ENCODE measurements around the gene KAZN.

KAZN gene

DNA sequence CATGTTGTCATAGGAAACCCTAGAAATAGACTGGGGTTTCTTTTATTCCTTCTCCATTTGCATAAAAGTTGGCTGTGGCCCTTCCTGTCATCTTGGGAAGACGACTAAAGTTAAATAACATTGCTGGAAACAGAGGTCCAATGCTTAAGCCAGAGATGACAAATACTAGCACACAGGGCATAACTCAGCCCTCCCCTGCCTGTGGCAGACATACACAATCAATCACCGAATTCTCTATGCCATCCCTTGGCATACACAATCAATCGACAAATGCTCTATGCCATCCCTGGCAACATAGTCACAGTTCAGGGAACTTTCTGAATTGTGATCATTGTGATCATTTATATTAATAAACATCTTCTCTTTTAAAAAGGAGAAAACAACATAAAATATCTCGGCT, 229.4 kb downstream of the KAZN start:
- DNase-seq (ENCODE audit: low read depth) = no peak

- DNase-seq (ENCODE audit: low read depth) = no peak
Measured at GRCh38 chr1:14828665-14829064, 230.2 kb downstream of the KAZN start.

DNA sequence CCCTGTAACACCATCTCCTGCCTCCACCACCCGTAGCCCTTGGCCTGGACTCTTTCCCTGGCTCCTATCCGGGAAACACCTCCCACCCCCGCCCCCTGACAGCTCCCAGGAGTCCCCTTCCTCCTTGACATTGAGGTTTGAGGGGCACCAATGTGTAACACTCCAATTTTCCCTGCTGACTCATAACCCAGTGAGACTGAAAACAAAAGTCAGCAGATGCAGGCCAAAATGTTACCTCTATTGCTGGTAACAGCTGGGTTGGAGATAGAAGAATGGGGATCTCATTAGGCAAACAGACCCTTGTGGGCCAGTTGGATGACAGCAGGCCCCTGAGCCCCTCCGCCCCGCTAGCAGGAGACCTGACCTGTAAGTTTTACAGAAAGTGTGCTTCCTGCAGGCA, 237.2 kb downstream of the KAZN start:
- no peak for DNase-seq (ENCODE audit: low read depth)

DNA sequence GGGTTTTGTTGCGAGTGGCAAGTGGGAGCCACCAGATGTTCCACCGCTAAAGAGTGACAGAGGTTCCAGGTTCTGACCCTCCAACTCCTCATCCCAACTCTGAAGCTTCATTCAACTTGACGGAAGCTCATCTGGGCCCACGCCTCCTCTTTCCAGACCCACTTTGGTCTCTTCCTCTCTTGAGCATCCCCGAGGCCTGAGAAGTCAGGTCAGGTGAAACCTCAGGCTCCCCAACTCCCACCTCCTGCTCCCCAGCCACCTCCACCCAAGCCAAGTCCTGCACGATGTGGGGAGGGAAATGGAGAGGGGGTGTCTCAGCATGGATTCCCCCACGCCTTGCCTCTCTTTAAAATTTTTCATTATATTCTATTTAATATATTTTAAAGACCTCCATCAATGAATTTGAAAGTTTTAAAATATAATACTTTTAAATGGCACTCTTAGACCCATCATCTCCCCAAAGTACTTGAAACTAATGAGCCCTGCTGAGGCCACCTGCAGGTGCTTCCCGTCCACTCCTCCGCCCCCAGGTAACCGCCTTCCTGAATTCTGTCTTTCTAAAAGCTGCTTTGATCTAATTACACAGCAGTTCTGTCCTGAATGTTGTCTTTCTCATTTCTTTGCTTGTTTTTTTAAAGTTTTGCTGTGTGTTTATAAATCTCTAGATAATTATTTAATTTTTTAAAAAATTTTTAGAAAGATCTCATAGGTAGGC, 238.1 kb downstream of the KAZN start:
- DNase-seq (ENCODE audit: low read depth) = no peak

GRCh38 chr1:14840374-14840773, 241.9 kb downstream of the KAZN start:
- DNase-seq (ENCODE audit: low read depth) = no peak

GRCh38 chr1:14841456-14841855, 243.0 kb downstream of the KAZN start:
- DNase-seq (ENCODE audit: low read depth) = no peak

DNA sequence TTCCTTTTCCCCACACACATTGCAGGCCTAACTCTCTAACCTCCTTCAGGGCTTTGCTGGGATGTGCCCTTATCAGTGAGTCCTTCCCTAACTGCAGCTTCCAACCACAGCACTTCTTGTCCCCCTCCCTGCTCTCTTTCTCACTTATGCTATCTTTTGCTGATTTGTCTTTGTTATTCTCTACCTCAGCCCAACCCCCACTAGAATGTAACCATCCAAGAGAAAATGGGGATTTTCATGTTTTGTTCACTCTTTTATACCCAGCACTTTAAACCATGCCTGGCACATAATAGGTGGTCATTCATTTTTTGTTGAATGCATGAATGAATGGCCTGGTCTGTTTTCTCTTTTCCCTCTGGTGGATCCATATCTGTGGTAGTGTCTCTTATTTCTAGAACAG, 243.5 kb downstream of the KAZN start:
- no peak for DNase-seq (ENCODE audit: low read depth)

DNA sequence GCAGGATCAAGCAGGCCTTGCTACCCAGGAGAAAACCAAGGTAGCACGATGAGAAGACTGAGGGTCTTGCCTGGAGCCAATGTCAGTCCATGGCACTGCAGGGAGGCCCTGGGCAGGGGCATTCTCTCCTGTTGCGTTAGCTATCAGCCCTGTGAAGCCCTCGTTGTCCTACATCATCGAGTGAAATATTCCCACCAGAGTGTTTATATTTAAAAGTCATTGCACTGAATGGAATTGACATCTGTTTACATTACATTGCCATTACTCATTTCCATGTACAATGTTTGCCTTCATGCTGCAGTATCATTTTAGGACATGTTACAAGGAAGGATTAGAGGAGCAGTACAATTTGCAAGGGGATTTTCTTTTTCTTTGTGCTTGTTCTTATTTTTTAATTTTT, 243.9 kb downstream of the KAZN start:
- no peak for DNase-seq (ENCODE audit: low read depth)

DNA sequence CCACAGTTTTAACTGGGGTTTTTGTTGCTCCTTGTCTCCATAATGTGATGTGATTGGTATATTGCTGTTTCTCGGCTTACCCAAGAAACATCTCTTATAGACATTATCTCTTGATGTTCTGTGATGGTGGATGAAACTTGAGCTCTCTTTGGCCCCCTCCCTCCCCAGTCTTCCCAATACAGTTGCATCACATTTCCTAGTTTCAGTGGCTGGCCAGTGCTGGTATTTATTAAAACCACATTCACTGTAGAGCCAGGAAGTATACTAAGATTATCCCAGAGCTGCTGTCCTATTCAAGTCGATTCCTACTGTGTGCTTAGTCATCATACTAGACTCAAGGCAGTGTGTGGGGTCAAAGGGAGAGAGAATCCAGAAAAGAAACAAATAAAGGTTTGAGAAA, 244.4 kb downstream of the KAZN start:
- DNase-seq (ENCODE audit: low read depth) = no peak

GRCh38 chr1:14843525-14843924, 245.0 kb downstream of the KAZN start:
- no peak for DNase-seq (ENCODE audit: low read depth)

- DNase-seq (ENCODE audit: low read depth) = no peak
Measured at GRCh38 chr1:14844356-14844755, 245.9 kb downstream of the KAZN start.

DNA sequence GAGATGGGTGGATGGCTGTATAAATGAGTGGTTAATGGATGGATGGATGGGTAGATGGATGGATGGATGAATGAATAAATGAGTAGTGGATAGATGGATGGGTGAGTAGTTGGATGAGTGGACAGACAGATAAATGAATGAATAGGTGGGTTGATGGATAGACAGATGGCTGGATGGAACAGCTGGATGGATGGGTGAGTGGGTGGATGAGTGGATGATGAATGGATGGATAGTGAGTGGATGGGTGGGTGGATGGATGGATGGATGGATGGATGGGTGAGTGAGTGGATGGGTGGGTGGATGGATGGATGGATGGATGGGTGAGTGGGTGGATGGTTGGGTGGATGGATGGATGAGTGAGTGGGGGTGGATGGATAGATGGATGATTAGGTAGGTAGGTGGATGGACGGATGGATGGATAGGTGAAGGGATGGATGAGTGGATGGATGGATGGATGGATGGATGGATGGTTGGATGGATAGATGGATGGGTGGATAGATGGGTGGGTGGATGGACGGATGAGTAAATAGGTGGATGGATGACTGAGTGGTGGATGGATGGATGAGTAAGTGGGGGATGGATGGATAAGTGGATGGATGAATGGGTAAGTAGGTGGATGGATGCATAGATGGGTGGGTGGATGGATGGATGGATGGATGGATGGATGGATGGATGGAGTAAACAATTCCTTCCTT, 246.6 kb downstream of the KAZN start:
- no peak for DNase-seq (ENCODE audit: low read depth)

GRCh38 chr1:14845851-14846250, 247.4 kb downstream of the KAZN start:
- DNase-seq (ENCODE audit: low read depth) = no peak

GRCh38 chr1:14846688-14847087, 248.2 kb downstream of the KAZN start:
- DNase-seq (ENCODE audit: low read depth) = no peak

GRCh38 chr1:14848203-14848602, 249.7 kb downstream of the KAZN start:
- no peak for DNase-seq (ENCODE audit: low read depth)

DNA sequence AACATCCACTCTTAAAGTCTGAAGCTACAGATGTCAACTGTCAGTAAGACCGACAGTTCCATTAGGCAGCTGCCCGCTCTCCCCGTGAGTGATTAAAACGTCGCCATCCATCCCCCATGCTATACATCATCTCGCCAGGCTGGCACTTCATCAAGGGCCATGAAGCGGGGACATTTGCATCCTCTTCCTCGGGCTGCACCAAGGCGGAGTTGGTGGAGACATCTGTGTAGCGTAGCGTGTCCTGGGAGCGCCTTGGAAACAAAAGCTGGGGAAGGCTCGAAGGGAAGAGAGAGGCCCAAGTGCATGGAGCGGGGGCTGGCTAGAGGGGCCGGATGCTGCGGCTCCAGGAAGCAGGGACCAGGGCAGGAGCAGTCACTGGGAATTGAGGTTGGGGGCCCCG, 250.1 kb downstream of the KAZN start:
- no peak for DNase-seq (ENCODE audit: low read depth)

GRCh38 chr1:14849038-14849437, 250.6 kb downstream of the KAZN start:
- no peak for DNase-seq (ENCODE audit: low read depth)

DNA sequence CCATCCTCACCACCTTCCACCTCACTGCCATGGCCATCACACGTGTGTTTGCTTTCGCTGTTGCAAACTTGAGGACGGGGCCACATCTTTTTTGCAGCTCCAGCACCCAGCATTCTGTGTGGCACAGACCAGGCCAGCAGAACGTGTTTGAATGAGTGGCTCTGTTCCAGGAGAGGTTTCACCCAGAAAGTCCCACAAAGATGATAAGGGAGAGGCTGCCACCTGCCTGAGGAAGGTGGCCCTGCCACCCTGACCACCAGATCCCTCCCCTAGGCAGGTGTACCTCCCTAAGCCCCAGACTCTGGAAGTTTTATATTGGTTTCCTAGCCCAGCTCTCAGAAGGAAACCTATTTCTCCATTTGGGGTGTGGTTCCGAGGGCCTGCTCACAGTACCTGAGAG, 252.1 kb downstream of the KAZN start:
- no peak for DNase-seq (ENCODE audit: low read depth)

- no peak for DNase-seq (ENCODE audit: low read depth)
Measured at GRCh38 chr1:14851760-14852159, 253.3 kb downstream of the KAZN start.

DNA sequence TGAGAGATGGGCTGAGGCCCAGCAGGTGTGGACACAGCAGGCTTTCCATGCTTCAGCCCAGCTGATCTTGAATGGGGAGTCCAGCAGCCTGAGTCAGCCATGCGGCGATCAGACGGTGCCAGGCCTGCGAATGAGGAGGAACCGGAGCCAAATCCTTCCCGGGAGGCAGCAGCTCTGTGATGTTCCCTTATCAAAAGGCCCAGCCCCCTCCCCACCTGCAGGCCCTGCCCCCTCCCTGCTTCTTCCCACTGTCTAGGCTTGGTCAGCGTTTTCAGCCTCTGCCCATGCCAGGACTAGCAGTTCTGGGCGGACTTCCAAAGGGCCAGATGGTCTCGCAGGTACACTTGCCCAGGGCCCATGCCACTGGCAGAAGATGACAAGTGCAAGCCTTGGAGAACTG, 253.8 kb downstream of the KAZN start:
- DNase-seq (ENCODE audit: low read depth) = no peak

DNA sequence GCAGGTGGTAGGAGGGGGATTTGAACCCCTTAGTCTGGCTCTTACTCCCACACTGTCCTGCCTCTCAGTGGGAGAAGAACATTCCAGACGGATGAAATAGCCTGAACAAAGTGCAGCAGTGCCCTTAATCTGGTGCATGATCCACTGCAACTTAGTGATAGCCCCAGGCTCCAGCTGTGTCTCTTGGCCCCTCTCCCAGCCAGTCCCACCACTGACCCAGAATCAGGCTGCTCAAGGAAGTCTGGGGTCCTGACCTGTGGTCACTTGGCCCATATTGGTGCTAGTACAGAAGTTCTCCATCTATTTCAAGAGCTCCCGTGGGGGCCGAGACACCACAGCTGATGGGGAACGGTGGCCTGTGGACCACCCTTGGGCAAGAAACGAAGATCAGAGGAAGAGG, 255.0 kb downstream of the KAZN start:
- DNase-seq (ENCODE audit: low read depth) = no peak

DNA sequence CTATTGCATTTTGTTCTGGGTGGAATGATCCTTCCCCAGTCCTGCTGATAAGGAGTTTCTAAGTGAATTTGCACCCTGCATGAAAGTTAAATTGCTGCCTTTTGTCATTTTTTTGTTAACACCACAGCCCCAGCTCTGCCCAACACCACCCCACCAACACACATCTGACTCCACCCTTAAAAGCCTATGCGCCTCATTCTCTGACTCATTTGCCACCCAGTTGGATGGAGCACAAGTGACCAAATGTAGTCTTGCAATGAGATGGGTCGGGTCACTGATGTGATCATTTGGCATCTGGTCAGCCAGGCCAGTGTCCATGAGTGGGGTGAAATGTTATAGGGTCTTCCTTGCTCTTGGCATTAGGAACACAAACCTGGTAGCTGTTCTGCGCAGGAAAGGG, 256.8 kb downstream of the KAZN start:
- DNase-seq (ENCODE audit: low read depth) = no peak

- no peak for DNase-seq (ENCODE audit: low read depth)
Measured at GRCh38 chr1:14855801-14856200, 257.3 kb downstream of the KAZN start.

All from activated T-helper 9 cell treated with anti-CD3 and anti-CD28 coated beads, Interleukin-2, amount 50 U/mL, for 16 hours (primary cell).